HL-60/S4 treated with phorbol 12-myristate 13-acetate at 8.2 ng/mL for 4 days and 3 days (cell line): ENCODE data around the gene NRP2.

Experiments used
- in situ Hi-C: fragments of 300-500 bp; cut with MboI; formaldehyde crosslinking; loops from 2 replicates; pipeline ENCODE4 v1.15.0; 2022; ENCODE audit warnings: low sequenced_read_pairs

Gene NRP2

GRCh38 chr2:205837663-205838062 is 155.4 kb downstream of the NRP2 start:
- in situ Hi-C loops, result no loop called here

DNA sequence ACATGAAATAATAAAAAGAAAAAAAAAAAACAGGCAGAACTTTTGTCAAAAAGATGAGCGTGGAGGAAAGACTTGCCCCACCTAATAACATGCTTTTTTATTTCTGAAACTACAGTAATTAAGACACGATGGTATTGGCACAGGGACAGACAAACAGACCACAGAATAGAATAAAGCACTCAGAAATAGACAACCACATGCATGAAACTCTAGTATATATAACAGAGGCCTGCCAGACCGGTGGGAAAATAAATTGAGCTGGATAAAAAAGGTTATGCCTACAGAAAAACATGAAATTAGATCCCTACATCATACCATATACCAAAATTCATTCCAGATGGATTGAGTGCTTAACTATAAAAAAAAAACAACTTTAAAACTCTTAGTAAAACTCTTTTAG is 163.1 kb downstream of the NRP2 start:
- in situ Hi-C loops, result no loop called here
